CD14-positive monocyte (primary cell): ENCODE measurements around the gene GAMT. TPM values are rescaled to one million over a fixed set of nuclear protein-coding genes. Genes with fewer than 3 reads are reported as not detected.

ENCODE experiments used
- DNase-seq, 3 donors: peaks; one replicate each; pipeline ENCODE4 v3.0.0-alpha.2; 2011 to 2022
- H2AFZ ChIP-seq: 2 replicates; pipeline ENCODE4 v1.6.0; 2012; ENCODE audit warnings: mild to moderate bottlenecking, low read depth, low read length, inconsistent platforms; ENCODE audit not compliant: insufficient read depth, poor library complexity, severe bottlenecking
- H3K27ac ChIP-seq, 2 donors: 1 replicate in 1 of 2; 2 replicates in 1 of 2; pipeline ENCODE4 v1.5.1; 2012 to 2013; ENCODE audit warnings: low read length in 2 of 2, control low read depth in 1 of 2, inconsistent platforms in 1 of 2, low read depth in 1 of 2, mild to moderate bottlenecking in 1 of 2
- H3K27me3 ChIP-seq, 2 donors: one replicate each; pipeline versions ENCODE4 v1.6.0 to v1.6.1; 2011 to 2013; ENCODE audit warnings: low read length in 2 of 2; ENCODE audit not compliant: control insufficient read depth in 2 of 2, insufficient read depth in 2 of 2
- H3K36me3 ChIP-seq, 2 donors: replicated peaks in 1 of 2; 1 replicate in 1 of 2; 2 replicates in 1 of 2; pipeline versions ENCODE4 v1.5.1 to v1.6.1; 2012 to 2013; ENCODE audit warnings: low read length in 2 of 2, control low read depth in 1 of 2, inconsistent platforms in 1 of 2, mild to moderate bottlenecking in 1 of 2; ENCODE audit not compliant: insufficient read depth in 2 of 2, control insufficient read depth in 1 of 2
- H3K4me1 ChIP-seq, 2 donors: 1 replicate in 1 of 2; 2 replicates in 1 of 2; pipeline versions ENCODE4 v1.5.1 to v1.6.1; 2012 to 2013; ENCODE audit warnings: low read length in 2 of 2, control low read depth in 1 of 2, inconsistent platforms in 1 of 2, mild to moderate bottlenecking in 1 of 2, moderate library complexity in 1 of 2; ENCODE audit not compliant: insufficient read depth in 2 of 2, control insufficient read depth in 1 of 2
- H3K4me2 ChIP-seq: replicated peaks from 2 replicates; pipeline ENCODE3; 2012; ENCODE audit warnings: low read length, moderate library complexity, mild to moderate bottlenecking; ENCODE audit not compliant: poor library complexity, severe bottlenecking; ENCODE audit errors: extremely low read depth
- H3K4me3 ChIP-seq, 3 experiments: fragments of 200-600 bp in 1 of 3; sonication (generic) in 1 of 3; replicated peaks in 1 of 3; 1 replicate in 2 of 3; 2 replicates in 1 of 3; pipeline ENCODE4 v1.5.1; 2011 to 2013; ENCODE audit warnings: low read length in 3 of 3, mild to moderate bottlenecking in 3 of 3, control low read depth in 2 of 3, low read depth in 2 of 3, inconsistent platforms in 1 of 3, moderate library complexity in 1 of 3
- H3K79me2 ChIP-seq: 2 replicates; pipeline ENCODE4 v1.6.0; 2012; ENCODE audit warnings: mild to moderate bottlenecking, control low read depth, inconsistent platforms, low read length, moderate library complexity; ENCODE audit not compliant: insufficient read depth
- H3K9ac ChIP-seq: 2 replicates; pipeline ENCODE4 v1.6.0; 2017; ENCODE audit warnings: low read length, mild to moderate bottlenecking; ENCODE audit not compliant: insufficient read depth, poor library complexity, severe bottlenecking
- H3K9me3 ChIP-seq, 2 donors: replicated peaks in 1 of 2; 1 replicate in 1 of 2; 2 replicates in 1 of 2; pipeline versions ENCODE4 v1.5.1 to v1.6.1; 2012 to 2013; ENCODE audit warnings: low read length in 2 of 2, control low read depth in 1 of 2; ENCODE audit not compliant: control insufficient read depth in 1 of 2, insufficient read depth in 1 of 2
- H4K20me1 ChIP-seq: 2 replicates; pipeline ENCODE4 v1.6.0; 2012; ENCODE audit warnings: mild to moderate bottlenecking, low read length, control low read depth, moderate library complexity; ENCODE audit not compliant: insufficient read depth
- H3K27ac Mint-ChIP-seq, 7 donors: one replicate each; pipeline ENCODE4 v1.8.0; 2020; ENCODE audit warnings: mild to moderate bottlenecking in 7 of 7, mixed read lengths in 7 of 7, moderate library complexity in 6 of 7, inconsistent platforms in 2 of 7
- H3K27me3 Mint-ChIP-seq, 3 donors: one replicate each; pipeline ENCODE4 v1.8.0; 2021 to 2022; ENCODE audit warnings: low read depth in 3 of 3, mild to moderate bottlenecking in 3 of 3, mixed read lengths in 3 of 3, moderate library complexity in 3 of 3, inconsistent platforms in 1 of 3
- H3K36me3 Mint-ChIP-seq, 2 donors: one replicate each; pipeline ENCODE4 v1.8.0; 2020; ENCODE audit warnings: mixed read lengths in 2 of 2, inconsistent platforms in 1 of 2, mild to moderate bottlenecking in 1 of 2
- H3K4me1 Mint-ChIP-seq: one replicate; pipeline ENCODE4 v1.8.0; 2020; ENCODE audit warnings: mild to moderate bottlenecking, mixed read lengths
- H3K4me3 Mint-ChIP-seq, 2 donors: one replicate each; pipeline ENCODE4 v1.8.0; 2020; ENCODE audit warnings: mild to moderate bottlenecking in 2 of 2, mixed read lengths in 2 of 2, moderate library complexity in 1 of 2
- H3K9me3 Mint-ChIP-seq, 7 donors: one replicate each; pipeline ENCODE4 v1.8.0; 2020 to 2022; ENCODE audit warnings: mixed read lengths in 7 of 7, mild to moderate bottlenecking in 6 of 7, moderate library complexity in 6 of 7, inconsistent platforms in 2 of 7
- WGBS: methylation state at CpG from one replicate; pipeline ENCODE4 v1.1.5; 2013; ENCODE audit warnings: missing lambda C conversion rate; ENCODE audit not compliant: insufficient coverage; 5-methylcytosine and 5-hydroxymethylcytosine counted together
- intact Hi-C, 2 donors: fragments of 100-400 bp; cut with micrococcal nuclease; formaldehyde crosslinking; loops; one replicate each; pipeline versions ENCODE4 v1.15.0 to v1.15.1; 2023
- polyA plus RNA-seq, 3 donors: library from polyadenylated mRNA; depleted of rRNA in 1 of 3; unstranded in 2 of 3; stranded (reverse) in 1 of 3; fragments of 300-500 nt in 2 of 3; fragments of >200 nt in 1 of 3; fragmentation: Illumina TruSeq in 2 of 3; gene quantifications; 1 replicate in 2 of 3; 2 replicates in 1 of 3; pipeline ENCODE4 v1.2.3, GENCODE V29; 2012 to 2021
- TF ChIP-seq, protein P1 (sequence below): fragments of 200-600 bp; IDR thresholded peaks from one replicate; pipeline ENCODE4 v1.8.0; 2022; ENCODE audit warnings: antibody characterized with exemption, mild to moderate bottlenecking

The GAMT gene
- polyA plus RNA-seq, 3 donors = 0.95 to 1.3 (median 0.96) TPM

DNA sequence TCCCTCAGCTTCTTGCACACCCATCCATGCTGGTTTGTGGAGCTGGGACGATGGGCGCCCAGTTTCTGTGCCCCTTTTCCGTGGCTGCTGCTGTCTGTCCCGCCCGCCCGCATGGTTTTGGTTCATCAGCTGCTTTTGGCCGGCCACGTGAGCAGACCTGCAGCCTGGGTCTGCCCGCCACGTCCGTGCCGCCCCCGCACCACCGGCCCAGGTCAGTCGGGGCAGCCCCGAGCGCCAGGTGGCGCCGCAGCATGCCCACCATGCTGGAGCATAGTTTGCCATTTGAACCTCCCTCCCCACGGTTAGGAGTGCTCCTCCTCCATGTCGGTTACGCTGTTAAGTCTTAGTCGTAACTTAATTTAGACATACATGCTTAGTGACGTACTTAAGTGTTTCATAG lies 21.6 kb upstream of the GAMT start:
- H3K27ac ChIP-seq = no peak overlapping the region
- DNase-seq = no peak
- no peaks in the 10 kb centered on the region for H3K4me1 ChIP-seq
- no peaks in the 10 kb centered on the region for H3K9me3 Mint-ChIP-seq
- no peaks in the 10 kb centered on the region for H3K27me3 ChIP-seq
- no peak overlapping the region for H2AFZ ChIP-seq
- H3K36me3 ChIP-seq = peaks cover 90 to 97% of the 10 kb centered on the region in 2 donors
- H3K79me2 ChIP-seq = peaks cover 58% of the 10 kb centered on the region
- H3K4me1 Mint-ChIP-seq = no peaks in the 10 kb centered on the region
- no peak overlapping the region for H3K4me2 ChIP-seq
- H3K4me3 Mint-ChIP-seq = no peak overlapping the region
- H3K9ac ChIP-seq = no peak overlapping the region
- H3K4me3 ChIP-seq = no peak overlapping the region
- H3K9me3 ChIP-seq = no peaks in the 10 kb centered on the region
- H3K27me3 Mint-ChIP-seq = no peaks in the 10 kb centered on the region
- intact Hi-C loops = no loop called here
- WGBS = 97% methylated on average over 17 of the region's 24 CpGs
- no peak overlapping the region for H3K27ac Mint-ChIP-seq
- TF ChIP-seq, protein P1, sequence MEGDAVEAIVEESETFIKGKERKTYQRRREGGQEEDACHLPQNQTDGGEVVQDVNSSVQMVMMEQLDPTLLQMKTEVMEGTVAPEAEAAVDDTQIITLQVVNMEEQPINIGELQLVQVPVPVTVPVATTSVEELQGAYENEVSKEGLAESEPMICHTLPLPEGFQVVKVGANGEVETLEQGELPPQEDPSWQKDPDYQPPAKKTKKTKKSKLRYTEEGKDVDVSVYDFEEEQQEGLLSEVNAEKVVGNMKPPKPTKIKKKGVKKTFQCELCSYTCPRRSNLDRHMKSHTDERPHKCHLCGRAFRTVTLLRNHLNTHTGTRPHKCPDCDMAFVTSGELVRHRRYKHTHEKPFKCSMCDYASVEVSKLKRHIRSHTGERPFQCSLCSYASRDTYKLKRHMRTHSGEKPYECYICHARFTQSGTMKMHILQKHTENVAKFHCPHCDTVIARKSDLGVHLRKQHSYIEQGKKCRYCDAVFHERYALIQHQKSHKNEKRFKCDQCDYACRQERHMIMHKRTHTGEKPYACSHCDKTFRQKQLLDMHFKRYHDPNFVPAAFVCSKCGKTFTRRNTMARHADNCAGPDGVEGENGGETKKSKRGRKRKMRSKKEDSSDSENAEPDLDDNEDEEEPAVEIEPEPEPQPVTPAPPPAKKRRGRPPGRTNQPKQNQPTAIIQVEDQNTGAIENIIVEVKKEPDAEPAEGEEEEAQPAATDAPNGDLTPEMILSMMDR = no peak
- peaks cover 68 to 91% of the 10 kb centered on the region in 2 donors for H3K36me3 Mint-ChIP-seq
- H4K20me1 ChIP-seq = peaks cover 96% of the 10 kb centered on the region

- DNase-seq = no peak
These were observed 21.0 kb upstream of the GAMT start for GRCh38 chr19:1422360-1422759.

More at GRCh38 chr19:1422360-1422759, 21.0 kb upstream of the GAMT start:
- Mint-ChIP-seq H3K36me3 (peaks cover 69 to 91% of the 10 kb centered on the region in 2 donors), H3K4me3 (no peak overlapping the region), H3K4me1 (peaks cover under 1% of the 10 kb centered on the region), H3K27me3 (no peaks in the 10 kb centered on the region), H3K9me3 (no peaks in the 10 kb centered on the region), H3K27ac (no peak overlapping the region)
- no peak overlapping the region for H3K4me3 ChIP-seq
- H3K9ac ChIP-seq = no peak overlapping the region
- TF ChIP-seq, protein P1 = no peak
- H4K20me1 ChIP-seq = peaks cover 96% of the 10 kb centered on the region
- H3K27me3 ChIP-seq = no peaks in the 10 kb centered on the region
- 93% methylated on average over 10 of the region's 16 CpGs for WGBS
- H2AFZ ChIP-seq = no peak overlapping the region
- H3K27ac ChIP-seq = no peak overlapping the region
- peaks cover 64% of the 10 kb centered on the region for H3K79me2 ChIP-seq
- no peaks in the 10 kb centered on the region for H3K9me3 ChIP-seq
- no peaks in the 10 kb centered on the region for H3K4me1 ChIP-seq
- intact Hi-C loops = no loop called here
- H3K36me3 ChIP-seq = peaks cover 91 to 97% of the 10 kb centered on the region in 2 donors
- no peak overlapping the region for H3K4me2 ChIP-seq
